ENCODE measurements around the gene TMEM219.

TMEM219 gene

GRCh38 chr16:29995911-29996765, 34.3 kb downstream of the TMEM219 start, which contains the start of gene INO80E:
Gene INO80E (plus strand): TSS chr16:29996241. CDS start chr16:29996311, 70 bp downstream.
- no peaks in the 10 kb centered on the region; the same call in none of the 2 replicates for H3K4me1 ChIP-seq (ENCODE audit: control insufficient read depth, insufficient read depth, low read length)
- H3K27me3 ChIP-seq (ENCODE audit: control insufficient read depth, insufficient read depth, low read length): no peaks in the 10 kb centered on the region
- H3K4me3 ChIP-seq (ENCODE audit: low read length): peak within 1 kb of the TSS; percentile 73
- no CpG with 5 or more reads among the region's 65 CpGs for WGBS (ENCODE audit: insufficient coverage, insufficient read length)
- no peaks in the 10 kb centered on the region for H3K9me3 ChIP-seq (ENCODE audit: control insufficient read depth, insufficient read depth, low read length)
- peak; percentile 96 for DNase-seq (ENCODE audit: low read depth, low spot score)
- H3K36me3 ChIP-seq (ENCODE audit: control insufficient read depth, insufficient read depth, low read length): peaks cover 4% of the 10 kb centered on the region
- no peak within 1 kb of the TSS for H3K27ac ChIP-seq (ENCODE audit: low read length)

GRCh38 chr16:29996766-29997250, 34.9 kb downstream of the TMEM219 start:
- no peaks in the 10 kb centered on the region; the same call in none of the 2 replicates for H3K4me1 ChIP-seq (ENCODE audit: control insufficient read depth, insufficient read depth, low read length)
- DNase-seq (ENCODE audit: low read depth, low spot score): no peak
- peak overlapping the region; percentile 73 for H3K4me3 ChIP-seq (ENCODE audit: low read length)
- WGBS (ENCODE audit: insufficient coverage, insufficient read length): 100% methylated on average over 1 of the region's 9 CpGs
- no peak overlapping the region for H3K27ac ChIP-seq (ENCODE audit: low read length)
- no peaks in the 10 kb centered on the region for H3K9me3 ChIP-seq (ENCODE audit: control insufficient read depth, insufficient read depth, low read length)
- H3K36me3 ChIP-seq (ENCODE audit: control insufficient read depth, insufficient read depth, low read length): peaks cover 5% of the 10 kb centered on the region
- no peaks in the 10 kb centered on the region for H3K27me3 ChIP-seq (ENCODE audit: control insufficient read depth, insufficient read depth, low read length)

- no peak for DNase-seq (ENCODE audit: low read depth, low spot score)
- Histone ChIP-seq H3K4me3 (ENCODE audit: low read length) (no peak overlapping the region), H3K27ac (ENCODE audit: low read length) (no peak overlapping the region), H3K4me1 (ENCODE audit: control insufficient read depth, insufficient read depth, low read length) (no peaks in the 10 kb centered on the region; the same call in none of the 2 replicates), H3K27me3 (ENCODE audit: control insufficient read depth, insufficient read depth, low read length) (no peaks in the 10 kb centered on the region), H3K9me3 (ENCODE audit: control insufficient read depth, insufficient read depth, low read length) (no peaks in the 10 kb centered on the region), H3K36me3 (ENCODE audit: control insufficient read depth, insufficient read depth, low read length) (peaks cover 15% of the 10 kb centered on the region)
- WGBS (ENCODE audit: insufficient coverage, insufficient read length): no CpG with 5 or more reads among the region's 6 CpGs
Measured at GRCh38 chr16:29999605-30000004, 37.7 kb downstream of the TMEM219 start.

- Histone ChIP-seq H3K9me3 (ENCODE audit: control insufficient read depth, insufficient read depth, low read length) (no peaks in the 10 kb centered on the region), H3K4me3 (ENCODE audit: low read length) (no peak overlapping the region), H3K27me3 (ENCODE audit: control insufficient read depth, insufficient read depth, low read length) (no peaks in the 10 kb centered on the region), H3K36me3 (ENCODE audit: control insufficient read depth, insufficient read depth, low read length) (peaks cover 17% of the 10 kb centered on the region), H3K27ac (ENCODE audit: low read length) (no peak overlapping the region), H3K4me1 (ENCODE audit: control insufficient read depth, insufficient read depth, low read length) (no peaks in the 10 kb centered on the region; the same call in none of the 2 replicates)
- no peak for DNase-seq (ENCODE audit: low read depth, low spot score)
- WGBS (ENCODE audit: insufficient coverage, insufficient read length): no CpG with 5 or more reads among the region's 33 CpGs
Measured at GRCh38 chr16:30000735-30001631, 39.1 kb downstream of the TMEM219 start.

GRCh38 chr16:30002614-30003346, 40.9 kb downstream of the TMEM219 start:
- WGBS (ENCODE audit: insufficient coverage, insufficient read length): no CpG with 5 or more reads among the region's 19 CpGs
- H3K4me3 ChIP-seq (ENCODE audit: low read length): no peak overlapping the region
- H3K9me3 ChIP-seq (ENCODE audit: control insufficient read depth, insufficient read depth, low read length): no peaks in the 10 kb centered on the region
- DNase-seq (ENCODE audit: low read depth, low spot score): no peak
- H3K36me3 ChIP-seq (ENCODE audit: control insufficient read depth, insufficient read depth, low read length): peaks cover 19% of the 10 kb centered on the region
- H3K4me1 ChIP-seq (ENCODE audit: control insufficient read depth, insufficient read depth, low read length): no peaks in the 10 kb centered on the region; the same call in 1 of the 2 replicates
- H3K27me3 ChIP-seq (ENCODE audit: control insufficient read depth, insufficient read depth, low read length): no peaks in the 10 kb centered on the region
- H3K27ac ChIP-seq (ENCODE audit: low read length): no peak overlapping the region

GRCh38 chr16:30003670-30004423, 42.0 kb downstream of the TMEM219 start:
- WGBS (ENCODE audit: insufficient coverage, insufficient read length): no CpG with 5 or more reads among the region's 17 CpGs
- Histone ChIP-seq H3K4me3 (ENCODE audit: low read length) (no peak overlapping the region), H3K27me3 (ENCODE audit: control insufficient read depth, insufficient read depth, low read length) (no peaks in the 10 kb centered on the region), H3K4me1 (ENCODE audit: control insufficient read depth, insufficient read depth, low read length) (no peaks in the 10 kb centered on the region; the same call in 1 of the 2 replicates), H3K9me3 (ENCODE audit: control insufficient read depth, insufficient read depth, low read length) (no peaks in the 10 kb centered on the region), H3K36me3 (ENCODE audit: control insufficient read depth, insufficient read depth, low read length) (peaks cover 19% of the 10 kb centered on the region), H3K27ac (ENCODE audit: low read length) (no peak overlapping the region)
- DNase-seq (ENCODE audit: low read depth, low spot score): no peak

- Histone ChIP-seq H3K4me1 (ENCODE audit: control insufficient read depth, insufficient read depth, low read length) (no peaks in the 10 kb centered on the region; the same call in none of the 2 replicates), H3K4me3 (ENCODE audit: low read length) (no peak overlapping the region)
- DNase-seq (ENCODE audit: low read depth, low spot score): no peak
Measured at GRCh38 chr16:30004424-30004776, 42.5 kb downstream of the TMEM219 start.

GRCh38 chr16:30004811-30005242, 42.9 kb downstream of the TMEM219 start:
- Histone ChIP-seq H3K4me1 (ENCODE audit: control insufficient read depth, insufficient read depth, low read length) (no peaks in the 10 kb centered on the region; the same call in none of the 2 replicates), H3K4me3 (ENCODE audit: low read length) (no peak overlapping the region), H3K27me3 (ENCODE audit: control insufficient read depth, insufficient read depth, low read length) (no peaks in the 10 kb centered on the region), H3K27ac (ENCODE audit: low read length) (no peak overlapping the region), H3K9me3 (ENCODE audit: control insufficient read depth, insufficient read depth, low read length) (no peaks in the 10 kb centered on the region), H3K36me3 (ENCODE audit: control insufficient read depth, insufficient read depth, low read length) (peaks cover 19% of the 10 kb centered on the region)
- no peak for DNase-seq (ENCODE audit: low read depth, low spot score)
- WGBS (ENCODE audit: insufficient coverage, insufficient read length): no CpG with 5 or more reads among the region's 11 CpGs

More at GRCh38 chr16:30004424-30004776, 42.5 kb downstream of the TMEM219 start:
- no CpG with 5 or more reads among the region's 19 CpGs for WGBS (ENCODE audit: insufficient coverage, insufficient read length)
- H3K27ac ChIP-seq (ENCODE audit: low read length): no peak overlapping the region
- no peaks in the 10 kb centered on the region for H3K9me3 ChIP-seq (ENCODE audit: control insufficient read depth, insufficient read depth, low read length)
- H3K36me3 ChIP-seq (ENCODE audit: control insufficient read depth, insufficient read depth, low read length): peaks cover 19% of the 10 kb centered on the region
- no peaks in the 10 kb centered on the region for H3K27me3 ChIP-seq (ENCODE audit: control insufficient read depth, insufficient read depth, low read length)

GRCh38 chr16:30005341-30006094, 43.6 kb downstream of the TMEM219 start:
- H3K36me3 ChIP-seq (ENCODE audit: control insufficient read depth, insufficient read depth, low read length): peaks cover 19% of the 10 kb centered on the region
- no peak overlapping the region for H3K4me3 ChIP-seq (ENCODE audit: low read length)
- peaks cover 3% of the 10 kb centered on the region for H3K4me1 ChIP-seq (ENCODE audit: control insufficient read depth, insufficient read depth, low read length)
- no peaks in the 10 kb centered on the region for H3K9me3 ChIP-seq (ENCODE audit: control insufficient read depth, insufficient read depth, low read length)
- no peak overlapping the region for H3K27ac ChIP-seq (ENCODE audit: low read length)
- H3K27me3 ChIP-seq (ENCODE audit: control insufficient read depth, insufficient read depth, low read length): peaks cover 2% of the 10 kb centered on the region; the same call in 1 of the 2 replicates
- WGBS (ENCODE audit: insufficient coverage, insufficient read length): no CpG with 5 or more reads among the region's 35 CpGs
- no peak for DNase-seq (ENCODE audit: low read depth, low spot score)
